ENCODE data around the gene MALRD1.

DNA sequence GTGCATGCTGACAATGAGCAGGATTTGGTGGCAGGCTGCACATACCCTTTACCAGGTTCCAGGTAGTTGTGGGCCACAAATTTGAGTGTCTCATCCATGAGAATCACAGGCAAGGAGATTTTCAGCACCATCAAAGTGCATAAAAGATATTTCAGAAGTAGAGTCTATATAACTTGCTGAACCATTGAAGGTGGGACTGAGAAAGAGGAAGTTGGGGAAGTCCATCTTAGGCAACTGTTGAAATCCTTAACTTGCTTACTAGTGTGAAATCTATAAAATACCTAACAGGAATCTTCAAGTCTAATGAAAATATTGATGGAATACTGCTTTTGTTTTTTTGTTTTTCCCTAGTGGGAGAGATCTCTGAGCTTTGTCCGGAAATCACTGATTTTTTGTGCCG is 442.6 kb downstream of the MALRD1 start:
- TF ChIP-seq FOXM1 (IDR thresholded peaks at IDR 0.05; ENCODE audit: borderline replicate concordance), result no peak
- no peak for TF ChIP-seq FOXA1 (IDR thresholded peaks at IDR 0.05)
- TF ChIP-seq BHLHE40 (IDR thresholded peaks at IDR 0.05; ENCODE audit: borderline replicate concordance), result no peak
- no peak for TF ChIP-seq SP1 (IDR thresholded peaks at IDR 0.05)
- no peak for TF ChIP-seq HDGF (IDR thresholded peaks at IDR 0.05; ENCODE audit: borderline replicate concordance)
- no peak for TF ChIP-seq SUZ12 (IDR thresholded peaks at IDR 0.05)
- no peak for TF ChIP-seq ZNF384 (IDR thresholded peaks at IDR 0.05)
- no peak for TF ChIP-seq ARNT (IDR thresholded peaks at IDR 0.05)
- no peak for TF ChIP-seq PKNOX1 (IDR thresholded peaks at IDR 0.05)

Measured in HEK293T (cell line).